ENCODE measurements around the gene RNF157.
A peak's percentile ranks its signal among the peaks of the same experiment; 100 is the strongest.
"Not testable (repeated sequence)": the region's sequence is repeated elsewhere in the genome, so short reads cannot be mapped to it uniquely, and the experiment has no call there.

RNF157 gene

GRCh38 chr17:76188213-76189016 is 51.9 kb downstream of the RNF157 start:
- H3K4me2 ChIP-seq, result peak overlapping the region; percentile 75
- peak overlapping the region; percentile 14; the same call in 1 of the 2 replicates for H2AFZ ChIP-seq (ENCODE audit: low read depth)
- no peaks in the 10 kb centered on the region for H3K36me3 ChIP-seq (ENCODE audit: insufficient read depth)
- H3K4me3 ChIP-seq (IDR thresholded peaks at IDR 0.05; ENCODE audit: insufficient read depth, low read depth, low read length), result no peak overlapping the region
- TF ChIP-seq, protein P1, sequence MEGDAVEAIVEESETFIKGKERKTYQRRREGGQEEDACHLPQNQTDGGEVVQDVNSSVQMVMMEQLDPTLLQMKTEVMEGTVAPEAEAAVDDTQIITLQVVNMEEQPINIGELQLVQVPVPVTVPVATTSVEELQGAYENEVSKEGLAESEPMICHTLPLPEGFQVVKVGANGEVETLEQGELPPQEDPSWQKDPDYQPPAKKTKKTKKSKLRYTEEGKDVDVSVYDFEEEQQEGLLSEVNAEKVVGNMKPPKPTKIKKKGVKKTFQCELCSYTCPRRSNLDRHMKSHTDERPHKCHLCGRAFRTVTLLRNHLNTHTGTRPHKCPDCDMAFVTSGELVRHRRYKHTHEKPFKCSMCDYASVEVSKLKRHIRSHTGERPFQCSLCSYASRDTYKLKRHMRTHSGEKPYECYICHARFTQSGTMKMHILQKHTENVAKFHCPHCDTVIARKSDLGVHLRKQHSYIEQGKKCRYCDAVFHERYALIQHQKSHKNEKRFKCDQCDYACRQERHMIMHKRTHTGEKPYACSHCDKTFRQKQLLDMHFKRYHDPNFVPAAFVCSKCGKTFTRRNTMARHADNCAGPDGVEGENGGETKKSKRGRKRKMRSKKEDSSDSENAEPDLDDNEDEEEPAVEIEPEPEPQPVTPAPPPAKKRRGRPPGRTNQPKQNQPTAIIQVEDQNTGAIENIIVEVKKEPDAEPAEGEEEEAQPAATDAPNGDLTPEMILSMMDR (conservative IDR thresholded peaks at IDR 0.05; ENCODE audit: low read depth, low read length), result no peak
- H3K9ac ChIP-seq, result no peak overlapping the region
- H3K79me2 ChIP-seq (ENCODE audit: insufficient read depth, low read depth), result no peaks in the 10 kb centered on the region
- no peaks in the 10 kb centered on the region for H4K20me1 ChIP-seq (ENCODE audit: insufficient read depth)
- H3K27me3 ChIP-seq (ENCODE audit: insufficient read depth, low read depth), result no peaks in the 10 kb centered on the region
- peak overlapping the region; percentile 38 for H3K27ac ChIP-seq
- peaks cover 90% of the 10 kb centered on the region for H3K4me1 ChIP-seq (ENCODE audit: low read depth, poor library complexity, severe bottlenecking)

GRCh38 chr17:76186774-76187173 is 53.5 kb downstream of the RNF157 start:
- Histone ChIP-seq H3K4me2 (peak overlapping the region; percentile 75), H3K4me1 (ENCODE audit: low read depth, poor library complexity, severe bottlenecking) (peaks cover 89% of the 10 kb centered on the region)
- not testable (repeated sequence) for H3K36me3 ChIP-seq (ENCODE audit: insufficient read depth); H3K4me3 ChIP-seq (IDR thresholded peaks at IDR 0.05; ENCODE audit: insufficient read depth, low read depth, low read length); H4K20me1 ChIP-seq (ENCODE audit: insufficient read depth); H3K9ac ChIP-seq; H3K79me2 ChIP-seq (ENCODE audit: insufficient read depth, low read depth); H2AFZ ChIP-seq (ENCODE audit: low read depth); H3K27me3 ChIP-seq (ENCODE audit: insufficient read depth, low read depth); H3K27ac ChIP-seq

GRCh38 chr17:76184290-76184689 is 56.0 kb downstream of the RNF157 start:
- H3K27ac ChIP-seq, result no peak overlapping the region
- H4K20me1 ChIP-seq (ENCODE audit: insufficient read depth), result no peaks in the 10 kb centered on the region
- no peak overlapping the region for H3K4me2 ChIP-seq
- TF ChIP-seq, protein P1 (conservative IDR thresholded peaks at IDR 0.05; ENCODE audit: low read depth, low read length), result no peak
- no peaks in the 10 kb centered on the region for H3K79me2 ChIP-seq (ENCODE audit: insufficient read depth, low read depth)
- H3K4me1 ChIP-seq (ENCODE audit: low read depth, poor library complexity, severe bottlenecking), result peaks cover 88% of the 10 kb centered on the region
- no peak overlapping the region for H3K4me3 ChIP-seq (IDR thresholded peaks at IDR 0.05; ENCODE audit: insufficient read depth, low read depth, low read length)
- no peaks in the 10 kb centered on the region for H3K27me3 ChIP-seq (ENCODE audit: insufficient read depth, low read depth)
- H3K9ac ChIP-seq, result no peak overlapping the region
- H2AFZ ChIP-seq (ENCODE audit: low read depth), result no peak overlapping the region
- H3K36me3 ChIP-seq (ENCODE audit: insufficient read depth), result no peaks in the 10 kb centered on the region

DNA sequence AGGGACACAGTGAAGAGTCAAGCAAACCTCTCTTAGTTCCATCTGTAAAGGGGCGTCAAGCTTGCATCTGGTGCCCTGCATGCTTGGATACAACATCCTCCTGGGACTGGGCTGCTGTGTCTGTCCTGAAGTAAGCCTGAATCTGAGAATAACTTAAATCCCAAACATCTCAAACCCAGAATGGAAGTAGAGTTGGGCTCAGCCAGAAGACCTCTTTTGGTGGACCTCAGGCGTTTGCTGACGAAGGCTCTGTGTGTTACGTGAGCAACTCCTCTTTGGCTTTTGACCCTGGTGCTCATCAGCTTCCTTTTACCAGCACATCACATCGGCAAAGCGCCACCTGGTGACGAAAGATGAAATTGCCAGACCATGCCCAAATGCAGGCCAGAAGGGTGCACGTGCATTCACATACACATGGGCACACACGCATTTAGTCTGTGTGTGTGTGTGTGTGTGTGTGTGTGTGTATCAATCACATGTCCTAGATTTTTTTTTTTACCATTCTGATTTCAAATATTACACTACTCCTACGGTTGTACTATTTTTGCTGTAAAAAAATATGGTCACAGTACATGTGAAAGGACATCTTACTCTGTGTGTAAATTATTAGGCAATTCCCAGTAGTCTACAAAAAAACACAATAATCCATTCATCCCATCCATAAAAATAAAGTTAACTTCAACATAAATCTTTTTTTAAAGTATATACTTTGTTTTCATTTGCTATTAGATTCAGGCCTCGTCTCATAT is 58.1 kb downstream of the RNF157 start:
- Histone ChIP-seq H2AFZ (ENCODE audit: low read depth) (peak overlapping the region; percentile 51), H3K9ac (no peak overlapping the region), H4K20me1 (ENCODE audit: insufficient read depth) (no peaks in the 10 kb centered on the region), H3K27me3 (ENCODE audit: insufficient read depth, low read depth) (no peaks in the 10 kb centered on the region), H3K4me2 (no peak overlapping the region), H3K27ac (peak overlapping the region; percentile 16; the same call in 1 of the 2 replicates), H3K79me2 (ENCODE audit: insufficient read depth, low read depth) (no peaks in the 10 kb centered on the region), H3K4me1 (ENCODE audit: low read depth, poor library complexity, severe bottlenecking) (peaks cover 74% of the 10 kb centered on the region), H3K36me3 (ENCODE audit: insufficient read depth) (no peaks in the 10 kb centered on the region), H3K4me3 (IDR thresholded peaks at IDR 0.05; ENCODE audit: insufficient read depth, low read depth, low read length) (no peak overlapping the region)
- TF ChIP-seq, protein P1 (conservative IDR thresholded peaks at IDR 0.05; ENCODE audit: low read depth, low read length), result peak; percentile 94

All from KMS-11 (cell line).